GM12801 (cell line): ENCODE measurements around the gene CCBE1.

Experiments used
- TF ChIP-seq, protein P1 (sequence below): IDR thresholded peaks from one replicate; pipeline ENCODE4 v1.5.1; 2011; ENCODE audit warnings: control low read depth; ENCODE audit not compliant: insufficient read length; ENCODE audit errors: extremely low read depth

The CCBE1 gene

DNA sequence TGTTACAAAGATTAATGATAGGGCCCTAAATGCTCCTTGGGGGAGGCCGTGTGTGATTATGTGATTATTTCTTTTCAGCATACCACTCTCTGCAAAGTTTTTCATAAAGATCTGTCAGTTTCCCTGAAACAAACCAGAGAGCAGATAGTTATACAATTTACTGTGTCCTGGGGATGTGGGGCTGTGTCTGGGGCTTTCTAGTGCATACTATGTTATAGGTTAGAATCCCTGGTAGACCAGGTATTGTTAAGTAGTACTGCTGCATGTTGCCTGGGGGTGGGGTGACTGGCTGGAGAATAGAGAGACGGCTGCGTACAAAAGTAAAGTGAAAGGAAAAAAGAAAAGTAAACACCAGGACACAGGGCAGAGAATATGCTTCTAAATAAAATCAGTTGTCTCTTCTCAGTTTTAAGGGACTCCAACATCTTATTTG is 3.3 kb upstream of the CCBE1 start:
- TF ChIP-seq, protein P1, sequence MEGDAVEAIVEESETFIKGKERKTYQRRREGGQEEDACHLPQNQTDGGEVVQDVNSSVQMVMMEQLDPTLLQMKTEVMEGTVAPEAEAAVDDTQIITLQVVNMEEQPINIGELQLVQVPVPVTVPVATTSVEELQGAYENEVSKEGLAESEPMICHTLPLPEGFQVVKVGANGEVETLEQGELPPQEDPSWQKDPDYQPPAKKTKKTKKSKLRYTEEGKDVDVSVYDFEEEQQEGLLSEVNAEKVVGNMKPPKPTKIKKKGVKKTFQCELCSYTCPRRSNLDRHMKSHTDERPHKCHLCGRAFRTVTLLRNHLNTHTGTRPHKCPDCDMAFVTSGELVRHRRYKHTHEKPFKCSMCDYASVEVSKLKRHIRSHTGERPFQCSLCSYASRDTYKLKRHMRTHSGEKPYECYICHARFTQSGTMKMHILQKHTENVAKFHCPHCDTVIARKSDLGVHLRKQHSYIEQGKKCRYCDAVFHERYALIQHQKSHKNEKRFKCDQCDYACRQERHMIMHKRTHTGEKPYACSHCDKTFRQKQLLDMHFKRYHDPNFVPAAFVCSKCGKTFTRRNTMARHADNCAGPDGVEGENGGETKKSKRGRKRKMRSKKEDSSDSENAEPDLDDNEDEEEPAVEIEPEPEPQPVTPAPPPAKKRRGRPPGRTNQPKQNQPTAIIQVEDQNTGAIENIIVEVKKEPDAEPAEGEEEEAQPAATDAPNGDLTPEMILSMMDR: no peak

DNA sequence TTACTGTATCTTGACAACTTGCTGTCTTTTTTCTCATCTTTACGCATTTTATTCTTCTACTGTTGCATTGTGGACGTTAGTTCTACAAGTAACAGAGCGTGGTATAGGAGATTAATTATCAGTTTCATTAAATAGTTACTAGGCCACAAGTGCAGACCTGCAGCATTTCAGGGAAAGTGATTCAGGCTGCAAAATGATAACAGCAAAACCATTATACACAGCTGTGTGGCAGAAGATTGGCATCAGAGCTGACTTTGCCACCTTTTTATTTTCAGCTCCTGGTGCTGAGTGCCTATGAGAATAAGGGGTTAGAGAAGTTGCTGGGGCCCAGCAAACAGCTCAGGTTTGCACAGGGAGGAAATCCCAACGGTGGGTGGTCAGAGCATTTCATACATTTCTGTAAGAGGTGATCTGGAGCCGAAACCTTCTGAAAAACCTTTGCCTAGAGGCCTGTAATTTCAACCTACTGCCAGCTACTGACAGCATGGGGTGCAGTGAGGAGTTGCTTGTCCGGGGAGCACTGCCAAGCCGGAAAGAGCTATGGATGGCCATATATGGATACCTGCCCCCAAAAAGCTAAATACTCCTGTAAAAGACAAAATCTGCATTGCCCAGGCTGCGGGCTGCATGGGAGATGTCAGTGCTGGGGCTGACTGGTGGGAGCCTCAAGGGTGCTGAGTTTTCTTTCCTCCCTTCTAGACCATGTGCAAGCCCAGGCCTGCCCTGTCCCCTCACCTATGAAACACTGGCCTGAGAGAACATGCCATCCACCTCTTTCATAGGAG is 2.7 kb upstream of the CCBE1 start:
- TF ChIP-seq, protein P1: no peak

DNA sequence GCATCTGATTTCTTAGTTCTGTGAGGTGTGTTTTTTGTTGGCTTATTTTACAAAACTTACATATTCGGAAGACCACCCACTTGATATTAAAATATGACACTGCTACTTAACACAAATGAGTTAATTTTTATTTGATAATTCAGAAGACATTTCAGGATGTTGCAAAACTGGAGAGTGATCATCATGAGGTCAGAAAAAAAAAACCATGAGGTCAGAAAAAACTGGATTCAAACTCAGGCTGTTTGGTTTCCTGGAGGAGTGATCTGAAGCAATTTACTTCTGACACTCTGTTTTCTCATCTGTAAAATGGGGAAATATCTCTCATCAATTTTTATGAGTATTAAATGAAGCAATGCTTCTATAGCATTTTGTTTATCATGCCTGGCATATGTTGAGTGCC is 1.8 kb upstream of the CCBE1 start:
- TF ChIP-seq, protein P1: no peak

DNA sequence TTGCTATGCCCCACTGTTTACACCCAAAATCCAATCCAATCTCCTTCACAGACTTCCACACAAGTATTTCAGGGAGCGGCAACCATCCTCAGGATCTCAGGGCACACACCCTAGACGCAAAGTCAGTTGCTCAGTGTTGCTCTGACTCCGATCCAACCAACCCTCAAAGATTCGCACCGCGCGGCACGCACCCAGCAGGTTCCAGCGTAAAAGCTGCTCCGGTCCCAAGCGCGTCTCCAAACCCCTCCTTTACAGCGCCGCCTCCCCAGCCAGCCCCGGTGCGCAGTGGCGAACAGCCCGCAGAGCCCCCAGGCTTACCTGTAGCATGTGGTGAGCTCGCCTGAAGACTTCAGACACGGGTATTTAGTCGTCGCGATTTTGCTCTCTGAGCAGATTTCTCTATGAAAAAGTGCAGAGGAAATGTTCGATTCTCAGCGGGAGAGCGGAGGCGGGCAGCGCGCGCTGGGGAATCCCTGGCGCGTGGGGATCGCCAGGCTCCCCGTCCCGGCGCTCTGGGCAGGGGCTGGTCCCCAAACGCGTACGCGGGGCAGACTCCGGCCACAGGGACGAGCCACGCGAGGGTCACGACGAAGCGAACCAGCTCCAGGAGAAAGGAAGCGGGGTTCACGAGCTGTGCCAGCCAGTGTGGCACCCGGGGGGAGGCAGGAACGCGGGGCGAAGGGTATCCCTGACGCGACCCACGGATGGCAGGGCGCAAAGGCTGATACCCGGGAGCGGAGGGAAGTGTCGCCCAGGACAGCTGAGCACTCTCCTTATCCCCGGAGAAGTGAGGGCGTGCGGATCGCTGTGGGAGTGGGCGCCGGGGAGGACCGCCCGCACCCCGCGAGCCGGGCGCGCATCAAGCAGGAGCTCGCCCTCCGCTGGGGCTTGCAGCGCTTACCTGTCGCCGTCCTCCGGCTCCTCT is 650 bp downstream of the CCBE1 start:
- TF ChIP-seq, protein P1: no peak

DNA sequence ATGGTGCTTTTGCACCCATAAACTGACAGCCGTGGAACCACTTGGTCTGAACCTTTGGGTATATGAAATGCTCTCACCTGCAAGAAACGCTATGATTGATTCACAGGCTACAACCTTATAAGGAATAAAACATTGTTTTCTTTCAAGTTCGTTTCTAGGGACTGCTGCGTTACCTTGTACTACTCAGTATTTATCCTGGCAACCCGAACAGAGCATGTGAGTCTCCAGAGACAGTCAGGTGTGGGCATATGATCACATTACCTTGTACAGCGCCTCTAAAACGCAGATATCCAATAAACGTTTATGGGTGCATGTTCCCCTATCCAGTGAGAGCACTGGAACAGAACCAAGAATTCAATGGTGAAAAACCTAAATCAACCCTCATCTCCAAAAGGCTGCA is 1.7 kb downstream of the CCBE1 start:
- TF ChIP-seq, protein P1: no peak

DNA sequence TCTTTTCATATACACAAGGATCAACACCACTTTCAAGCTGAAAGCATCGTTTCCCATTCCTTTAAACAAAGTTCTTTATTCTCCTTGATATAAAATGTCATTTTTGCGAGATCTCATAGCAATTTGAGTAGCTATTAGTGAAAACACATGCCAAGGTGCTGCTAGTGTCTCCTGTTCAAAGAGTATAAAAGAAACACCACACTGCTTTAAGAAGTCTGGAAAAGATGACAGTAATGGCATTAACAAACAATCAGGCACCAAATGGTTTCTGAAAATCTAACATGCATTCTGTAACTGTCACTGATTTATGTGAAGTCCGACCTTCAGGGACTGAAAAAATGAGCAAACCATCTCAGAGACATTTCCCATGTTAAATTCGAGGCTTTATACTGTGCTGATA is 2.4 kb downstream of the CCBE1 start:
- TF ChIP-seq, protein P1: no peak

DNA sequence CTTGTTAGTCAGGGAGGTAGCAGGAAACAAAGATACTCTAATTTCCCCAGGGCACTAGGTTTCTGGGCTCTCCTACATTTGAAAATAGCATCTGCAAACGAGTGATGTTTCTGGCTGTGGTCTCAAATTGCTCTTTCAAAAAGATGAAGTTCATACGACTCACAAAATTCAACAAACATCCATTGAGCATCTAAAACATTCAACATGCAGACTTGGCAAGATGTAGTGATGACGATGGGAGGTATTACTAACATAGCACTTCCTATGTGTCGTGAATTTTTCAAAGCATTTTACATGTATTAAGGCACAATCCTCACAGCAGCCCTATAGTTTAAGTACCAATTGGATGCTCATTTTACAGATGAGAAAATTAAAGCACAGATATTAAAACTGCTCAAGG is 5.2 kb downstream of the CCBE1 start:
- TF ChIP-seq, protein P1: no peak
